Smooth muscle cell (in vitro differentiated cells): ENCODE measurements around the gene SPATA22. TPM values are rescaled to one million over a fixed set of nuclear protein-coding genes. Genes with fewer than 3 reads are reported as not detected.

ENCODE experiments used
- DNase-seq: peaks from one replicate; lab custom pipeline; 2025; ENCODE audit not compliant: unreplicated experiment; lab: John Stamatoyannopoulos, UW
- H2AFZ ChIP-seq: fragments of 200-600 bp; sonication (generic); 2 replicates; pipeline ENCODE4 v1.6.0; 2016; ENCODE audit warnings: antibody characterized with exemption, low read depth, mild to moderate bottlenecking
- H3F3A ChIP-seq: fragments of 200-600 bp; sonication (generic); 2 replicates; pipeline ENCODE4 v1.6.0; 2017; ENCODE audit warnings: antibody characterized with exemption, low read depth
- H3K27ac ChIP-seq: fragments of 200-600 bp; sonication (generic); 2 replicates; pipeline ENCODE4 v1.5.1; 2016; ENCODE audit warnings: low read depth, mild to moderate bottlenecking
- H3K27me3 ChIP-seq: fragments of 200-600 bp; sonication (generic); 2 replicates; pipeline ENCODE4 v1.6.1; 2016; ENCODE audit warnings: low read depth, mild to moderate bottlenecking
- H3K36me3 ChIP-seq: fragments of 200-600 bp; sonication (generic); 2 replicates; pipeline ENCODE4 v1.5.1; 2016; ENCODE audit warnings: low read depth
- H3K4me1 ChIP-seq: fragments of 200-600 bp; sonication (generic); 2 replicates; pipeline ENCODE4 v1.5.1; 2016; ENCODE audit warnings: low read depth
- H3K4me2 ChIP-seq: fragments of 200-600 bp; sonication (generic); 2 replicates; pipeline ENCODE4 v1.6.0; 2016; ENCODE audit warnings: mild to moderate bottlenecking
- H3K4me3 ChIP-seq: fragments of 200-600 bp; sonication (generic); 2 replicates; pipeline ENCODE4 v1.5.1; 2016; ENCODE audit warnings: mild to moderate bottlenecking
- H3K79me2 ChIP-seq: fragments of 200-600 bp; sonication (generic); 2 replicates; pipeline ENCODE4 v1.6.0; 2016; ENCODE audit warnings: low read depth, mild to moderate bottlenecking
- H3K9ac ChIP-seq: fragments of 200-600 bp; sonication (generic); 2 replicates; pipeline ENCODE4 v1.6.0; 2016; ENCODE audit warnings: low read depth
- H3K9me3 ChIP-seq: fragments of 200-600 bp; sonication (generic); replicated peaks from 2 replicates; pipeline ENCODE4 v1.5.1; 2016; ENCODE audit warnings: low read depth
- H4K20me1 ChIP-seq: fragments of 200-600 bp; sonication (generic); 2 replicates; pipeline ENCODE4 v1.6.0; 2016; ENCODE audit warnings: low read depth
- CTCF ChIP-seq: fragments of 200-600 bp; sonication (generic); IDR thresholded peaks from 2 replicates; pipeline ENCODE4 v1.5.1; 2017; ENCODE audit warnings: borderline replicate concordance, mild to moderate bottlenecking, antibody characterized with exemption; ENCODE audit not compliant: insufficient read depth, poor library complexity, severe bottlenecking
- WGBS: methylation state at CpG from one replicate; pipeline ENCODE4 v1.1.7; 2016; ENCODE audit warnings: low lambda C conversion rate; 5-methylcytosine and 5-hydroxymethylcytosine counted together
- polyA plus RNA-seq: library from polyadenylated mRNA; unstranded; fragments of >200 nt; fragmentation: Nextera tagmentation; extraction: Ambion mirVana; gene quantifications from 2 replicates; pipeline ENCODE4 v1.2.1, GENCODE V29; 2016
- total RNA-seq: library from RNA; depleted of rRNA; stranded (reverse); fragments of >200 nt; gene quantifications from 2 replicates; pipeline ENCODE4 v1.2.3, GENCODE V29; 2014

Gene SPATA22
- total and polyA plus RNA-seq, 2 experiments from 2014 or later, result not detected

- Histone ChIP-seq H3K4me1 (peaks cover 11% of the 10 kb centered on the region), H3K27me3 (no peaks in the 10 kb centered on the region), H3K9ac (no peak overlapping the region), H4K20me1 (no peaks in the 10 kb centered on the region), H3K27ac (no peak overlapping the region), H3F3A (no peaks in the 10 kb centered on the region), H3K36me3 (no peaks in the 10 kb centered on the region), H3K79me2 (no peaks in the 10 kb centered on the region), H3K4me2 (no peak overlapping the region), H3K9me3 (no peaks in the 10 kb centered on the region), H3K4me3 (no peak overlapping the region), H2AFZ (no peak overlapping the region)
- 60% methylated on average over 7 of the region's 7 CpGs for WGBS
- DNase-seq, result no peak
- no peak for TF ChIP-seq CTCF
Measured at GRCh38 chr17:3510090-3510489, 38.5 kb upstream of the SPATA22 start.

- WGBS, result 84% methylated on average over 3 of the region's 3 CpGs
- Histone ChIP-seq H3F3A (no peaks in the 10 kb centered on the region), H3K4me2 (no peak overlapping the region), H2AFZ (no peak overlapping the region), H4K20me1 (no peaks in the 10 kb centered on the region), H3K27me3 (no peaks in the 10 kb centered on the region), H3K4me3 (no peak overlapping the region), H3K36me3 (no peaks in the 10 kb centered on the region), H3K4me1 (peaks cover 7% of the 10 kb centered on the region), H3K9ac (no peak overlapping the region), H3K79me2 (no peaks in the 10 kb centered on the region), H3K9me3 (no peaks in the 10 kb centered on the region), H3K27ac (no peak overlapping the region)
- TF ChIP-seq CTCF, result no peak
- DNase-seq, result no peak
Measured at GRCh38 chr17:3507869-3508268, 36.2 kb upstream of the SPATA22 start.

- TF ChIP-seq CTCF, result no peak
- no peak overlapping the region for H3K4me2 ChIP-seq
- H2AFZ ChIP-seq, result no peak overlapping the region
Measured at GRCh38 chr17:3507071-3507470, 35.5 kb upstream of the SPATA22 start.

GRCh38 chr17:3506054-3506453, 34.4 kb upstream of the SPATA22 start:
- H3K9me3 ChIP-seq, result no peaks in the 10 kb centered on the region
- H3K4me2 ChIP-seq, result no peak overlapping the region
- H3F3A ChIP-seq, result no peaks in the 10 kb centered on the region
- H3K27ac ChIP-seq, result no peak overlapping the region
- H3K79me2 ChIP-seq, result no peaks in the 10 kb centered on the region
- no peaks in the 10 kb centered on the region for H3K4me1 ChIP-seq
- no peak for TF ChIP-seq CTCF
- H3K27me3 ChIP-seq, result no peaks in the 10 kb centered on the region
- no peak for DNase-seq
- no peak overlapping the region for H3K4me3 ChIP-seq
- no peaks in the 10 kb centered on the region for H3K36me3 ChIP-seq
- no peaks in the 10 kb centered on the region for H4K20me1 ChIP-seq
- no peak overlapping the region for H3K9ac ChIP-seq
- WGBS, result 100% methylated on average over 2 of the region's 2 CpGs
- no peak overlapping the region for H2AFZ ChIP-seq

More at GRCh38 chr17:3507071-3507470, 35.5 kb upstream of the SPATA22 start:
- Histone ChIP-seq H3K36me3 (no peaks in the 10 kb centered on the region), H3K27ac (no peak overlapping the region), H4K20me1 (no peaks in the 10 kb centered on the region), H3K27me3 (no peaks in the 10 kb centered on the region), H3K79me2 (no peaks in the 10 kb centered on the region), H3K4me1 (no peaks in the 10 kb centered on the region), H3K9me3 (no peaks in the 10 kb centered on the region), H3F3A (no peaks in the 10 kb centered on the region), H3K4me3 (no peak overlapping the region), H3K9ac (no peak overlapping the region)
- no peak for DNase-seq
- 90% methylated on average over 1 of the region's 1 CpG for WGBS
